ENCODE measurements around the gene KCNN4.
"Not testable (repeated sequence)": the region's sequence is repeated elsewhere in the genome, so short reads cannot be mapped to it uniquely, and the experiment has no call there.

The KCNN4 gene

DNA sequence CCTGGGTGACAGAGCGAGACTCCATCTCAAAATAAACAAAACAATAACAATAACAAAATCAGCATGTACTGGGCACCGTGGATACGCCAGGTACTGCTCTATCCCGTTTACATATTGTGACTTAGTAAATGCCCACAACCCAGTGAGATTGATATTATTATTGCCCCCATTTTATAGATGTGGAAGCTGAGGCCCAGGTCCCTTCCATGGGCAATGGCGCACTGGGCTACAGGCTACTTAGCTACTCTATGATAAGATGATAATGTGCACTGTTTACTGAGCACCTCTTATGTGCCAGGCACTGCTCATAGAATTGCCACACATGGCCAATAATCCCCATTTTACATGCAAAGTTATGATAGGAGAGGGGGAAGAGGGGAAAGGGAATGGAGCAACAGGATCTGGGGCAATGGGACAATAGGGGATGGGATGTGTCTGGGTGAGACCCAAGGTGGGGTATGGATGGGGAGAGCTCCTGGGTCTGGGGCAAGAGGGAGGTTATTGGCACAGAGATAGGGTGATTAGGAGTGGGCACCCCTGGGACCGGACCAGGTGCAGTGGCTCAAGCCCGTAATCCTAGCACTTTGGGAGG lies 5.4 kb downstream of the KCNN4 start:
- H3K4me3 Mint-ChIP-seq = peak overlapping the region; percentile 35 to 47
- no peak for DNase-seq

DNA sequence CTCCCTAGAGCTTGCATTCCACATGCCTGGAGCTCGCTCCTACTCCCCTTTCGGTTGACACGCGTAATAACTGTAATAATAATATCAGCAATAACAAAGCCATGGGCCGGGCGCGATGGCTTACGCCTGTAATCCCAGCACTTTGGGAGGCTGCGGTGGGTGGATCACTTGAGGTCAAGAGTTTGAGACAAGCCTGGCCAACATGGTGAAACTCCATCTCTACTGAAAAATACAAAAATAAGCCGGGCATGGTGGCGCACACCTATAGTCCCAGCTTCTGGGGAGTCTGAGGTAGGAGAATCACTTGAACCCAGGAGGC lies 5.9 kb downstream of the KCNN4 start:
- not testable (repeated sequence) for DNase-seq; H3K4me3 Mint-ChIP-seq; H3K9me3 Mint-ChIP-seq; H3K27ac Mint-ChIP-seq; ATAC-seq (replicated peaks); H3K27me3 Mint-ChIP-seq
- Mint-ChIP-seq H3K36me3 (peaks cover 44 to 87% of the 10 kb centered on the region in 2 donors), H3K4me1 (peaks cover 44 to 51% of the 10 kb centered on the region in 2 donors)

More for the DNA sequence above, 5.4 kb downstream of the KCNN4 start:
- no peaks in the 10 kb centered on the region for H3K9me3 Mint-ChIP-seq
- H3K4me1 Mint-ChIP-seq = peaks cover 39 to 52% of the 10 kb centered on the region in 2 donors
- no peak for ATAC-seq (replicated peaks)
- peak overlapping the region; percentile 83 for H3K27ac Mint-ChIP-seq
- H3K36me3 Mint-ChIP-seq = peaks cover 40 to 82% of the 10 kb centered on the region in 2 donors
- peaks cover 0 to 7% of the 10 kb centered on the region in 2 donors for H3K27me3 Mint-ChIP-seq

DNA sequence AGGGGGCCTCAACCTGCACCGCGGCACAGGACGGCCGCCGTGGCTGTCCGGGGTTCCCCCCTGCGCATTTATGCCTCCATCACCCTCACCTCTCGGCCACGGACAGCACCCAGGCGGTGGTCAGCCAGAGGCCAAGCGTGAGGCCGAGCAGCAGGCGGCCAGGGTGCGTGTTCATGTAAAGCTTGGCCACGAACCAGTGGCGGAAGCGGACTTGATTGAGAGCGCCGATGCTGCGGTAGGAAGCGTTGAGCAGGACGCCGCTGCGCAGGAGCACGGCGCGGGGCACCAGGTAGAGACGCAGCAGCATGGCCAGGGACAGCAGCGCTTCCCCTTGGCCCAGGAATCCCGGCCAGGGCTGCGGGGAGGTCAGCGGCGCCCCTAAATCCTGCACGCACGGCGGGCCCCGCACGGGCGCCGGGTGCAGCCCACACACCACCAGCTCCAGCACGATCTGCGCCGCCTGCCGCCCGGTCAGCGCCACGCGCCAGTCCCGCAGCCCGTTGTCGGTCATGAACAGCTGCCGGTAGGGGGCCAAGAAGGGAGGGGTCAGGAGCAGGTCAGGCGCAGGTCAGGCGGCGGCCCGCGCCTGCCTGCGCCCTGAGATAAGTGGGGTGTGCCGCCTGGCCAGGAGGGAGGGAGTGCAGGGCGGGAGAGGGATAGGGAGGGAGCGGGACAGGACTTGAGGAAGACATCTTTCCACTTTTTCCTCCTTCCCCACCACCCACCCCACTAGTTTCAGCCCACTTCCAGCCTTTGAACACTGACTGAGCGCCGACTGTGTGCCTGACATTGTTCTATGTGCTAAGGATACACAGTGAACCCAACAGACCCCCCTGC lies 6.5 kb downstream of the KCNN4 start:
- no peaks in the 10 kb centered on the region for H3K9me3 Mint-ChIP-seq
- no peak for ATAC-seq (replicated peaks)
- H3K4me3 Mint-ChIP-seq = no peak overlapping the region
- H3K4me1 Mint-ChIP-seq = peaks cover 44 to 50% of the 10 kb centered on the region in 2 donors
- H3K27ac Mint-ChIP-seq = no peak overlapping the region
- peaks cover 45 to 87% of the 10 kb centered on the region in 2 donors for H3K36me3 Mint-ChIP-seq
- H3K27me3 Mint-ChIP-seq = peaks cover 0 to 2% of the 10 kb centered on the region in 2 donors
- DNase-seq = no peak

DNA sequence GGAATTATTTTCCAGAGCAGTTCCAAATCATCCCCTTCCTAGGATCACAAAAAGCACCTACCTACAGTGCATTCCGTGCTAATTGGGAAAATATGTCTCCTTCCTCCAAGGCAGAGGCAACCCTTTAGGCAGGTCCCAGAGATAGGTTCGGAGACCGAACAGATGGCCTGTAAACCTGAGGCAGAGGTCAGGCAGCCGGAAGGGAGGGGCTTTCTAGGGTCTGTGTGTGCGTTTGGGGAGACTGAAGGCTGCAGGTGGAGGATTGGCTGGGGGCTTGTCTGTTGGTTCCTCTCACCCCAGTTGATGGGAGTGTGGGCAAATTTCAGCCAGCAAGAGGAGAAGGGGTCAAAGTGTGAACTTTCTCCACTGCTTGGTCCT lies 7.1 kb downstream of the KCNN4 start:
- ATAC-seq (replicated peaks) (no peak), DNase-seq (no peak)
- no peak overlapping the region for H3K27ac Mint-ChIP-seq
- peaks cover 46 to 50% of the 10 kb centered on the region in 2 donors for H3K4me1 Mint-ChIP-seq
- peaks cover 49 to 87% of the 10 kb centered on the region in 2 donors for H3K36me3 Mint-ChIP-seq
- H3K9me3 Mint-ChIP-seq = no peaks in the 10 kb centered on the region
- H3K4me3 Mint-ChIP-seq = no peak overlapping the region
- no peaks in the 10 kb centered on the region for H3K27me3 Mint-ChIP-seq

DNA sequence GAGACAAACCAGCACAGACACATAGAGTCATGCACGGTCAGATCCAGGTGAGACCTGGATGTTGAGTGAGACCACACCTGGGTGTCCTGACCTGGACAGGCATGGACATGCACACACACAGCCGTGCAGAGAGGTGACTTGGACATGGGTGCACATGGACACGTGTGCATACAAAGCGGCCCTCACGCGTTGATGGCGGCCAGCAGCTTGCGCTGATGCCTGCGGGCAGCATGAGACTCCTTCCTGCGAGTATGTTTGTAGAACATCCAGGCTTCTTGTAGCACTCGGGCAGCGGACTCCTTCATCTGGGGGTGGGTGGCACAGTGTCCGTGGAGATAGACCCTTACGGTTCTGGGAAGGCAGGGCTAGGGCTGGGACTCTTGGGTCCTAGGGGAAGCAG lies 11.5 kb downstream of the KCNN4 start:
- H3K4me1 Mint-ChIP-seq = peaks cover 49 to 52% of the 10 kb centered on the region in 2 donors

DNA sequence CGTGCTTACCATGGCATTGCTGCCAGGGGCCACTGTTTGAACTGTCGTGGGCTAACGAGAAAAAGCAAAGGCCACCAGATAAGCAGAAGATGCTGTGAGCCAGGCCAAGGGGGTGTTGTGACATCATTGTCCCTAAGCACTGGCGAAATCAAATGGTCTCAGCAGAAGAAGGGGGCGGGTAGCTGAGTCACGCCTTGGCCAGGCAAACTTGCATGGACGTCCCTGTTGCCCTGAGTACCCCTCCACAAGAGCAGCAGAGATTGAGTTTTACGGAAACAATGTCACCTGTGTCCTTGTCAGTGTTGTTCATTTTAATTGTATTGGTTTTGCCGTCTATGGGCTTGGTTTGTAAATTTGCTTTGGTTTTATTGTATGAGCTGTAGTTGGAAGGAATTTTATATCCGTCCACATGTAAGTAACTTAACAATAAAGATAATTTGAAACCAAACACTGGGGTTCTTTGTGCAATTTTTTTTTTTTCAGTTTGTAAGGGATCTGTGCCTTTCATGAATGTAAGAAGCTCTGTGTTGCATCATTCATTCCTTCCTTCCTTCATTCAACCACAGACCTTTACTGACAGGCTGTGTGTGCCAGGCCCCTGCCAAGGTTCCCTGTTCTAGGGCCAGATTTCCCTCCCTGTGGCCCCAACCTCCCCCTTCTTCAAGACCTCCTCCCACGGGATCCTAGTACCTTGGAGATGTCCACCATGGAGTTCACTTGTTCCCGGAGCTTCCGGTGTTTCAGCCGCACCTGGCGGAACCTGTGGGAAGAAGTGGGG lies 12.3 kb downstream of the KCNN4 start:
- H3K27me3 Mint-ChIP-seq = no peaks in the 10 kb centered on the region
- no peak for DNase-seq
- no peak for ATAC-seq (replicated peaks)
- H3K4me3 Mint-ChIP-seq = no peak overlapping the region
- peaks cover 54 to 88% of the 10 kb centered on the region in 2 donors for H3K36me3 Mint-ChIP-seq
- H3K4me1 Mint-ChIP-seq = peaks cover 56 to 58% of the 10 kb centered on the region in 2 donors
- H3K9me3 Mint-ChIP-seq = no peaks in the 10 kb centered on the region
- peak overlapping the region; percentile 52 for H3K27ac Mint-ChIP-seq

More for the DNA sequence above, 11.5 kb downstream of the KCNN4 start:
- Mint-ChIP-seq H3K4me3 (no peak overlapping the region), H3K9me3 (no peaks in the 10 kb centered on the region), H3K27ac (peak overlapping the region; percentile 52), H3K36me3 (peaks cover 55 to 88% of the 10 kb centered on the region in 2 donors), H3K27me3 (no peaks in the 10 kb centered on the region)
- DNase-seq (no peak), ATAC-seq (replicated peaks) (no peak)

DNA sequence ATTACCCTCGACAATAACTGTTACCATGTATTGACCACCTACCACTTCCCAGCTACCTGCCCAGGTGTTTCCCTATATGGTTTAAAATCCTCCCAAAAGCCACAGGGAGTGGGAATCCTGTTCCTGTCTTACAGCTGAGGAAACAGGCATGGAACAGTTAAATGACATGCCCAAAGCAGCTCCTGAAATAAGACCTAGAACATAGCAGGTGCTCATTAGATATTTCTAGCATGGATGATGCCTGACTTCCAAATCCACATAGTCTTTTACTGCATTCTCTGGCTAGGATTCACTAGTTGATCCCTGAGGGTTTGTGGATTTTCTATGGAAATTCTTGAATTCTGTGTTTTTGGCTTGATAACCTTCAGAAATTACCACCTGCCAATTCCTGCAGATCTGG lies 13.0 kb downstream of the KCNN4 start:
- H3K36me3 Mint-ChIP-seq = peaks cover 56 to 87% of the 10 kb centered on the region in 2 donors
- ATAC-seq (replicated peaks) (no peak), DNase-seq (no peak)
- H3K9me3 Mint-ChIP-seq = peaks cover 0 to under 1% of the 10 kb centered on the region in 2 donors
- no peak overlapping the region for H3K4me3 Mint-ChIP-seq
- no peaks in the 10 kb centered on the region for H3K27me3 Mint-ChIP-seq
- peak overlapping the region; percentile 92 for H3K27ac Mint-ChIP-seq
- H3K4me1 Mint-ChIP-seq = peaks cover 62 to 63% of the 10 kb centered on the region in 2 donors

DNA sequence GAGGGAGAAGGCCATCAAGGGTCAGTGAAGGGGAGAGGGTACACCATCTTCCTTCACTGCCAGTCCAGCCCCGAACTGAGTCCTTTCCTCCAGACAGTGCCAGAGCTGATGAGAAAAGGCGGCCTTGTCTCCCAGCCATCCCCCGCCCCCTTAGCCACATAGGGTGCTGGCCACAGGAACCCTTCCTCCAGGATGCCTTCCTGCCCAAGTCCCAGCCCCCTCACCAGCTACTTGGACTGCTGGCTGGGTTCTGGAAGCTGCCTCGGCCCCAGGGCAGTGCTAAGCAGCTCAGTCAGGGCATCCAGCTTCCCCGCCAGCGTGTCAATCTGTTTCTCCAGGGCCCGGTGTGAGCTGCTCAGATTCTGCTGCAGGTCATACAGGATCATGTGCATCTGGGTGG lies 13.5 kb downstream of the KCNN4 start:
- H3K27me3 Mint-ChIP-seq = no peaks in the 10 kb centered on the region
- H3K4me3 Mint-ChIP-seq = peak overlapping the region; percentile 33 to 40
- ATAC-seq (replicated peaks) = no peak
- peaks cover 59 to 86% of the 10 kb centered on the region in 2 donors for H3K36me3 Mint-ChIP-seq
- H3K27ac Mint-ChIP-seq = peak overlapping the region; percentile 92
- H3K4me1 Mint-ChIP-seq = peaks cover 66 to 67% of the 10 kb centered on the region in 2 donors
- peaks cover 0 to 4% of the 10 kb centered on the region in 2 donors for H3K9me3 Mint-ChIP-seq
- no peak for DNase-seq

DNA sequence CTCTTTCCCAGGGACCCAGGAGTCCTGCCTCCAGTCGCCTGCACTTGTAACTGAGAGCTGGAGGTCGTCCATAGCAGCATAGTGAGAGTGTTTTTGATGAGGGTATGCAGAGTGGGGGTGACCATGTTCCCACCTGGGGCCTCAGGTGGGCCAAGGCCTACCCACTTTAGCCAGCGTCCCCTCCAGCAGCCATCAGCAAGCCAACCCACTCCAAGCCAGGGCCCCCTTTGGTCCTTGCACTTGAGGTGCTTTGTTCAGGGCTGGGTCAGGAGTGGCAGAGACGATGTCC lies 14.1 kb downstream of the KCNN4 start:
- no peak for ATAC-seq (replicated peaks)
- Mint-ChIP-seq H3K4me1 (peaks cover 71 to 74% of the 10 kb centered on the region in 2 donors), H3K36me3 (peaks cover 57 to 83% of the 10 kb centered on the region in 2 donors), H3K27me3 (no peaks in the 10 kb centered on the region), H3K27ac (peak overlapping the region; percentile 92), H3K9me3 (peaks cover 0 to 4% of the 10 kb centered on the region in 2 donors), H3K4me3 (peak overlapping the region; percentile 33 to 53)
- no peak for DNase-seq

DNA sequence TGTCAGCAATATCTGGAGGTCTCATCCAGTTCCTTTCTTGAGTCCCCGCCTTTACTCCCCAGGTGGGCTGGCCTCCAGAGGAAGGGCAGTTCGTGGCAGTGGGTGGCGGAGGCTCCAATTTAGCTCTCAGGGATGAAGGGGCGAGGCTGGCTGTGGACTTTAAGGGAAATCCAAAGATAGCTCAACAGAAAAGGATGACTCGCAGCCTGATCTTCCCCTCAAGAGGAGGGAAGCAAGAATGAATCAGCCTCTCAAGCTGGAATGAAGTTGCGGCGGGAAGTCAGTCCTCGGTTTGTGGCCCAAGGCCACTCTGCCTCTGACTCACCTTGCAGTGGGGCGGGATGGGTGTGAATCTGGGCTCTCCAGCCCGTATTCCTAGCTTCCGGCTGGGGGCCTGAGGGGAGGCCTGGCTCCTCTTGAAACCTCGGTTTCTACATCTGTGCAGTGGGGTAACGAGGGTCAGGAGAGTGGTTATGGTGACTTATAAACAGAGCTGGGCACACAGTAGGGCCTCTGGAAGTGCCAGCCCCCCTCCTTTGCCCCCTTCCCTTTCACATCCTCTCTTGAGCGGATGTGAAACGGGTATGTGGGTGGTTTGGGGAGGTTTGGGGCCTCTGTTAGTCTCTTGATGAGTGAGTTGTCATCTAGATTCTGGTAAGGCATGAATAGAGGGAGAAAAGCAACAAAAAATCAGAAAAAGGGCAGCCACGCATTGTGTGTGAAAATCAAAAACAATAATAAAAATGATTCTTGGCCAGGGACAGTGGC lies 15.5 kb downstream of the KCNN4 start:
- H3K9me3 Mint-ChIP-seq = peaks cover 0 to 4% of the 10 kb centered on the region in 2 donors
- ATAC-seq (replicated peaks) = peak; percentile 84 to 88
- peaks cover 75 to 84% of the 10 kb centered on the region in 2 donors for H3K4me1 Mint-ChIP-seq
- H3K27me3 Mint-ChIP-seq = no peaks in the 10 kb centered on the region
- peak overlapping the region; percentile 33 to 53 for H3K4me3 Mint-ChIP-seq
- DNase-seq = peak; percentile 84
- peaks cover 46 to 72% of the 10 kb centered on the region in 2 donors for H3K36me3 Mint-ChIP-seq
- H3K27ac Mint-ChIP-seq = peak overlapping the region; percentile 92

DNA sequence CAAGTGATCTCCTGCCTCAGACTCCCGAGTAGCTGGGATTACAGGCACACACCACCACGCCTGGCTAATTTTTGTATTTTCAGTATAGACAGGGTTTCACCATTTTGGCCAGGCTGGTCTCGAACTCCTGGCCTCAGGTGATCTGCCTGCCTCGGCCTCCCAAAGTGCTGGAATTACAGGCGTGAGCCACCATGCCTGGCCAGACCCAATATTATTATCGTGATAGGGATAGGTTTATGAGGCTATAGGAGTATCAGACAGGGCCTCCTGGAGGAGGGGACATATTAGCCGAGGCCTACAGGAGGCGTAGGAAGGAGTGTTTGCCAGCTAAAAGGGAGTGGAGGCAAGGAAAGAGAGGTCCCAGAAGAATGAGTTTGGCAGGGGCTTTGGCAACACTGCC lies 16.1 kb downstream of the KCNN4 start:
- peak overlapping the region; percentile 11 to 31 for H3K4me3 Mint-ChIP-seq
- not testable (repeated sequence) for H3K9me3 Mint-ChIP-seq; H3K27me3 Mint-ChIP-seq; ATAC-seq (replicated peaks); DNase-seq
- peaks cover 69 to 83% of the 10 kb centered on the region in 2 donors for H3K4me1 Mint-ChIP-seq
- H3K36me3 Mint-ChIP-seq = peaks cover 41 to 66% of the 10 kb centered on the region in 2 donors
- H3K27ac Mint-ChIP-seq = peak overlapping the region; percentile 92

DNA sequence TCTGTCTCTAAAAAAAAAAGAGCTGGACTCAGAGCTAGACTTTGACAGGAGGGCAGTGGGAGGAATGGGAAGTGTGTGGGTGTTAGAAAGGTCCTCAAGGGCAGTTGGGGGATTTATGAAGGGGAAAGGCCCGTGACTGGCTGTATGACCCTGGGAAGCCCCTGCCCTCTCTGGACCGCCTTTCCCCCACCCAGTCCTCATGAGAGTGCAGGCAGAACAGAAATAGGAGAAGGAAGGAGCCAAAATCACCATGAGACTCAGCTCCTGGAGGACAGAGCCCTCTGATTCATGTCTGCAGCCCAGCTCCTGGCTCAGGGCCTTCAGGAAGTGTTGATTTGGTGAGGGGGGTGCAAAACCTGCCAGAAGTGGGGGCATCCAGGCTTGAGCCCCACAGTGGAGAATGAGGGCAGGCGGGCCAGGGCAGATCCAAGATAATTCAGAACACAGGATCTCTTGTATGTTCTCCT lies 17.3 kb downstream of the KCNN4 start:
- peaks cover 0 to 4% of the 10 kb centered on the region in 2 donors for H3K9me3 Mint-ChIP-seq
- peak overlapping the region; percentile 95 for H3K27ac Mint-ChIP-seq
- peak; percentile 68 for DNase-seq
- H3K4me3 Mint-ChIP-seq = peak overlapping the region; percentile 18 to 64
- H3K27me3 Mint-ChIP-seq = no peaks in the 10 kb centered on the region
- ATAC-seq (replicated peaks) = peak; percentile 51 to 52
- peaks cover 30 to 54% of the 10 kb centered on the region in 2 donors for H3K36me3 Mint-ChIP-seq
- H3K4me1 Mint-ChIP-seq = peaks cover 68 to 82% of the 10 kb centered on the region in 2 donors

DNA sequence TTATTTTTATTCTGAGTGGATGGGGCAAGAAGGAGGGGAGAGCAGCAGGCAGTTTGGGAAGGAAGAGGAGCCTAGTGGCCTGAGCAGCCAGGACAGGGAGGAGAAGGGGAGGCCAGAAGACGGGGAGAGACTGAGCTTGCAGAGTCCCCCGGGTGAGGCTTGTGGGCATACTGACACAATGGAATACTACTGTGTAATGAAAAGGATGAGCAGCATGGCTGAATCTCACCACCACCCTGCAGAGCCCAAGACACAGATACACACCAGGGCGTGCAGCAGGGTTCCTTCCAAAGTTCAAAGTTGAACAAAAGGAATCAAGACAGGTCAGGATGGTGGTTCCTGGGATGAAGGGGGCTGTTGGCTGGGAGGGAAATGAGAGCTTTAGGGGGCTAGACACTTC lies 18.0 kb downstream of the KCNN4 start:
- Mint-ChIP-seq H3K4me3 (peak overlapping the region in 1 of 2 donors; percentile 19), H3K27me3 (no peaks in the 10 kb centered on the region), H3K27ac (peak overlapping the region; percentile 20), H3K4me1 (peaks cover 68 to 88% of the 10 kb centered on the region in 2 donors), H3K36me3 (peaks cover 28 to 50% of the 10 kb centered on the region in 2 donors), H3K9me3 (peaks cover 0 to 4% of the 10 kb centered on the region in 2 donors)
- DNase-seq (no peak), ATAC-seq (replicated peaks) (no peak)

All from stimulated activated naive B cell treated with anti-CD40 and anti-IgM and Interleukin-4, amounts not matched to agents 10 μg/mL and 1 μg/mL and 100 μg/mL, for 72 hours (primary cell).